Heart right ventricle (tissue), 16 donors: ENCODE measurements around the gene CYLC2. TPM values are rescaled to one million over a fixed set of nuclear protein-coding genes. Genes with fewer than 3 reads are reported as not detected.

Experiments used
- ATAC-seq, 8 donors: fragments of 200-7000 bp; cut with Tn5 transposase; one replicate each; pipeline ENCODE4 v1.9.1; 2020; ENCODE audit warnings: mild to moderate bottlenecking in 8 of 8, moderate library complexity in 8 of 8, moderate number of reproducible peaks in 1 of 8
- DNase-seq, 2 donors: peaks; one replicate each; pipeline ENCODE4 v3.0.0-alpha.2; 2020
- H3K27ac ChIP-seq, 10 donors: fragments of 200-600 bp; sonication (generic) in 2 of 10; one replicate each; pipeline versions ENCODE4 v1.5.0 to v1.8.0; 2020 to 2022; ENCODE audit warnings: mild to moderate bottlenecking in 3 of 10
- H3K27me3 ChIP-seq, 7 donors: fragments of 200-600 bp; one replicate each; pipeline ENCODE4 v1.8.0; 2021 to 2022; ENCODE audit warnings: mild to moderate bottlenecking in 2 of 7
- H3K36me3 ChIP-seq, 9 donors: fragments of 200-600 bp; sonication (generic) in 1 of 9; one replicate each; pipeline versions ENCODE4 v1.5.0 to v1.8.0; 2020 to 2022; ENCODE audit warnings: mild to moderate bottlenecking in 2 of 9
- H3K4me1 ChIP-seq, 9 donors: fragments of 200-600 bp; sonication (generic) in 1 of 9; one replicate each; pipeline versions ENCODE4 v1.5.0 to v1.8.0; 2020 to 2022; ENCODE audit warnings: mild to moderate bottlenecking in 4 of 9
- H3K4me3 ChIP-seq, 10 donors: fragments of 200-600 bp; sonication (generic) in 2 of 10; one replicate each; pipeline versions ENCODE4 v1.5.0 to v1.8.0; 2020 to 2022; ENCODE audit warnings: mild to moderate bottlenecking in 7 of 10, moderate library complexity in 2 of 10
- H3K9me3 ChIP-seq, 11 donors: fragments of 200-600 bp in 10 of 11; sonication (generic) in 2 of 11; one replicate each; pipeline versions ENCODE4 v1.5.0 to v1.8.0; 2013 to 2022; ENCODE audit warnings: mild to moderate bottlenecking in 2 of 11, control low read depth in 1 of 11, moderate library complexity in 1 of 11
- CTCF ChIP-seq, 9 donors: fragments of 200-600 bp; sonication (generic) in 2 of 9; IDR thresholded peaks; one replicate each; pipeline versions ENCODE4 v1.5.0 to v1.8.0; 2021 to 2022; ENCODE audit warnings: antibody characterized with exemption in 9 of 9, mild to moderate bottlenecking in 5 of 9, moderate library complexity in 1 of 9
- WGBS, 2 donors: extraction: QIAGEN DNeasy Blood & Tissue Kit; methylation state at CpG; one replicate each; pipeline ENCODE4 v1.1.7; 2013; ENCODE audit warnings: inconsistent platforms in 1 of 2; 5-methylcytosine and 5-hydroxymethylcytosine counted together
- intact Hi-C, 10 donors: fragments of 100-400 bp; cut with DNase I; formaldehyde crosslinking; loops; one replicate each; pipeline versions ENCODE4 v1.11.1 to v1.14.2; 2022
- polyA plus RNA-seq, 2 donors: library from polyadenylated mRNA; stranded (reverse); fragments of 200-250 nt; gene quantifications; one replicate each; pipeline ENCODE4 v1.2.3, GENCODE V29; 2013
- total RNA-seq, 10 donors: library from RNA; stranded (reverse); fragmentation: NEBNext Ultra II Directional in 3 of 10; extraction: Animal tissue kit (Norgen Biotek cat#: 25700) in 3 of 10; gene quantifications; one replicate each; pipeline versions ENCODE4 v1.2.1 to v1.2.4, GENCODE V29; 2021 to 2023
- donor health status: Arrhythmogenic right ventricular cardiomyopathy.
- donor health status: ischemic (EF 13 %, LVEDD 7.1; RV severe dilation, severe dysfunction).
- donor health status: healthy with polysubstance abuse.
- donor health status: DM: no; HTN: yes; CAD: no.
- donor health status: DM: no; HTN: no; CAD: no.
- donor health status: ischemic (EF 25% LVEDD 6.9; RV normal size, moderate dysfunction).
- donor health status: ischemic (EF 25% LVEDD 5.7; RV mildly dilated, moderate dysfunction).
- donor health status: healthy.
- donor health status: DM: yes; HTN: yes; CAD: no.
- donor health status: Ischemic cardiomyopathy.
- donor health status: ischemic (EF 35%, LVEDD 5.7; RV mildly dilated, moderate dysfunction).
- donor health status: nonischemic (EF 11% LVEDD 7.7; RV severe dilation, severe dysfunction).
- donor health status: DM: yes; HTN: yes; CAD: no.
- donor health status: PGD.
- donor health status: ischemic (EF 29% LVEDD 5.4; RV normal size, mild dysfunction).
- donor health status: nonischemic (EF 23%, LVEDD 6.1; RV moderate dilation, normal function).

The CYLC2 gene
- total and polyA plus RNA-seq, 12 donors = not detected

- intact Hi-C loops = no loop called here
- H3K4me3 ChIP-seq = no peak overlapping the region
- DNase-seq (no peak), ATAC-seq (no peak)
- no peaks in the 10 kb centered on the region for H3K36me3 ChIP-seq
- H3K27me3 ChIP-seq = no peaks in the 10 kb centered on the region
- no peak for TF ChIP-seq CTCF (IDR thresholded peaks at IDR 0.05)
- H3K4me1 ChIP-seq = no peaks in the 10 kb centered on the region
- WGBS, 2 donors = 83 to 100% methylated on average over 1 of the region's 1 CpG
- no peaks in the 10 kb centered on the region for H3K9me3 ChIP-seq
- no peak overlapping the region for H3K27ac ChIP-seq
Observed at GRCh38 chr9:102986425-102986824, 8.7 kb upstream of the CYLC2 start.

- WGBS, 2 donors = 86 to 92% methylated on average over 1 of the region's 1 CpG
- H3K27ac ChIP-seq = no peak overlapping the region
- no peak for ATAC-seq
- DNase-seq = no peak
- no peaks in the 10 kb centered on the region for H3K27me3 ChIP-seq
- no peak overlapping the region for H3K4me3 ChIP-seq
- intact Hi-C loops = no loop called here
- no peaks in the 10 kb centered on the region for H3K4me1 ChIP-seq
- H3K9me3 ChIP-seq = no peaks in the 10 kb centered on the region
- H3K36me3 ChIP-seq = no peaks in the 10 kb centered on the region
- no peak for TF ChIP-seq CTCF (IDR thresholded peaks at IDR 0.05)
Observed at GRCh38 chr9:103003689-103004088, 8.6 kb downstream of the CYLC2 start.

- H3K4me3 ChIP-seq = no peak overlapping the region
Observed at GRCh38 chr9:103014242-103014641, 19.1 kb downstream of the CYLC2 start.

GRCh38 chr9:103025796-103026195 is 30.7 kb downstream of the CYLC2 start:
- DNase-seq (no peak), ATAC-seq (no peak)
- 62 to 73% methylated on average over 2 of the region's 2 CpGs for WGBS, 2 donors
- Histone ChIP-seq H3K4me3 (no peak overlapping the region), H3K36me3 (no peaks in the 10 kb centered on the region), H3K27me3 (no peaks in the 10 kb centered on the region), H3K27ac (no peak overlapping the region), H3K9me3 (peaks cover 0 to 13% (median 0%) of the 10 kb centered on the region in 11 donors), H3K4me1 (no peaks in the 10 kb centered on the region)
- no peak for TF ChIP-seq CTCF (IDR thresholded peaks at IDR 0.05)
- intact Hi-C loops = loop anchor here in 1 of 10 donors (2.0 kb wide), 1 partner anchor 17 kb away; no protein-coding TSS in a partner anchor

More at GRCh38 chr9:103014242-103014641, 19.1 kb downstream of the CYLC2 start:
- 94 to 95% methylated on average over 3 of the region's 3 CpGs for WGBS, 2 donors
- DNase-seq = no peak
- no peaks in the 10 kb centered on the region for H3K36me3 ChIP-seq
- H3K9me3 ChIP-seq = no peaks in the 10 kb centered on the region
- ATAC-seq = no peak
- intact Hi-C loops = no loop called here
- no peaks in the 10 kb centered on the region for H3K27me3 ChIP-seq
- TF ChIP-seq CTCF (IDR thresholded peaks at IDR 0.05) = no peak
- H3K4me1 ChIP-seq = no peaks in the 10 kb centered on the region
- no peak overlapping the region for H3K27ac ChIP-seq
